GM18511 (cell line): ENCODE data around the gene GPRIN1.
"Not testable (repeated sequence)": the region's sequence is repeated elsewhere in the genome, so short reads cannot be mapped to it uniquely, and the experiment has no call there.

Experiments used
- ATAC-seq: cut with Tn5 transposase; IDR thresholded peaks from one replicate; pipeline ENCODE4 v1.9.1; 2021; ENCODE audit warnings: mild to moderate bottlenecking, moderate library complexity; ENCODE audit not compliant: unreplicated experiment

Gene GPRIN1

GRCh38 chr5:176599749-176600430, 10.1 kb downstream of the GPRIN1 start:
- ATAC-seq = not testable (repeated sequence)

- peak; percentile 10 for ATAC-seq
Observed at GRCh38 chr5:176597417-176598389, 12.3 kb downstream of the GPRIN1 start.

- ATAC-seq = peak; percentile 76
Observed at GRCh38 chr5:176596689-176597416, 13.1 kb downstream of the GPRIN1 start.

- ATAC-seq = no peak
Observed at GRCh38 chr5:176596069-176596644, 13.8 kb downstream of the GPRIN1 start.

GRCh38 chr5:176595386-176595943, 14.5 kb downstream of the GPRIN1 start:
- ATAC-seq = no peak

GRCh38 chr5:176594554-176594953, 15.4 kb downstream of the GPRIN1 start:
- ATAC-seq = no peak

- ATAC-seq = no peak
Observed at GRCh38 chr5:176593273-176593869, 16.6 kb downstream of the GPRIN1 start.

GRCh38 chr5:176592573-176592972, 17.4 kb downstream of the GPRIN1 start:
- no peak for ATAC-seq

GRCh38 chr5:176591667-176592066, 18.3 kb downstream of the GPRIN1 start:
- not testable (repeated sequence) for ATAC-seq

GRCh38 chr5:176590035-176590717, 19.8 kb downstream of the GPRIN1 start:
- no peak for ATAC-seq

- ATAC-seq = no peak
Observed at GRCh38 chr5:176589039-176589769, 20.8 kb downstream of the GPRIN1 start.

GRCh38 chr5:176588297-176588696, 21.7 kb downstream of the GPRIN1 start:
- no peak for ATAC-seq

- ATAC-seq = no peak
Observed at GRCh38 chr5:176587398-176587797, 22.6 kb downstream of the GPRIN1 start.

GRCh38 chr5:176583076-176583475, 26.9 kb downstream of the GPRIN1 start:
- ATAC-seq = no peak

GRCh38 chr5:176581361-176581760, 28.6 kb downstream of the GPRIN1 start:
- ATAC-seq = no peak

GRCh38 chr5:176579323-176579722, 30.6 kb downstream of the GPRIN1 start:
- no peak for ATAC-seq

GRCh38 chr5:176578391-176578808, 31.6 kb downstream of the GPRIN1 start:
- no peak for ATAC-seq

GRCh38 chr5:176577312-176578176, 32.4 kb downstream of the GPRIN1 start:
- ATAC-seq = no peak
